ENCODE measurements around the gene EPB41L5. TPM values are rescaled to one million over a fixed set of nuclear protein-coding genes. Genes with fewer than 3 reads are reported as not detected.
"Not testable (repeated sequence)": the region's sequence is repeated elsewhere in the genome, so short reads cannot be mapped to it uniquely, and the experiment has no call there.

EPB41L5 gene
- total and polyA plus RNA-seq, 10 of the 15 experiments (the other 5 are each of a cell fraction or from before 2014, with no cell fraction given): 2.1 to 20.4 (median 8.2) TPM

GRCh38 chr2:119996148-119996547 lies 16.7 kb upstream of the EPB41L5 start:
- H3K9me3 ChIP-seq (replicated peaks; ENCODE audit: control insufficient read depth, insufficient read depth, low read length): no peaks in the 10 kb centered on the region
- TF ChIP-seq MYC (IDR thresholded peaks at IDR 0.05; ENCODE audit: insufficient read depth, insufficient read length, insufficient replicate concordance, low read length, severe bottlenecking): no peak
- TF ChIP-seq LARP7 (IDR thresholded peaks at IDR 0.05): no peak
- no peak for TF ChIP-seq IRF3 (IDR thresholded peaks at IDR 0.05)
- TF ChIP-seq TCF3 (IDR thresholded peaks at IDR 0.05; ENCODE audit: borderline replicate concordance, insufficient read depth, low read depth, low read length): no peak
- TF ChIP-seq MXI1 (IDR thresholded peaks at IDR 0.05; ENCODE audit: low read depth, low read length): no peak
- no peak for TF ChIP-seq NR2F1 (conservative IDR thresholded peaks at IDR 0.05)
- TF ChIP-seq JUND (IDR thresholded peaks at IDR 0.05; ENCODE audit: low read depth, low read length): no peak
- no peak for TF ChIP-seq SMC3 (IDR thresholded peaks at IDR 0.05; ENCODE audit: borderline replicate concordance, low read length)
- TF ChIP-seq SREBF2 (IDR thresholded peaks at IDR 0.05; ENCODE audit: low read length): no peak
- no peak for TF ChIP-seq RAD51 (IDR thresholded peaks at IDR 0.05)
- TF ChIP-seq CBFB (IDR thresholded peaks at IDR 0.05; ENCODE audit: low read depth): no peak
- no peak for TF ChIP-seq DPF2 (IDR thresholded peaks at IDR 0.05)
- no peak for TF ChIP-seq MYB (IDR thresholded peaks at IDR 0.05; ENCODE audit: borderline replicate concordance, low read depth, low read length)
- no peak for TF ChIP-seq SIX5 (IDR thresholded peaks at IDR 0.05; ENCODE audit: low read depth, low read length, severe bottlenecking)
- TF ChIP-seq, protein P1, sequence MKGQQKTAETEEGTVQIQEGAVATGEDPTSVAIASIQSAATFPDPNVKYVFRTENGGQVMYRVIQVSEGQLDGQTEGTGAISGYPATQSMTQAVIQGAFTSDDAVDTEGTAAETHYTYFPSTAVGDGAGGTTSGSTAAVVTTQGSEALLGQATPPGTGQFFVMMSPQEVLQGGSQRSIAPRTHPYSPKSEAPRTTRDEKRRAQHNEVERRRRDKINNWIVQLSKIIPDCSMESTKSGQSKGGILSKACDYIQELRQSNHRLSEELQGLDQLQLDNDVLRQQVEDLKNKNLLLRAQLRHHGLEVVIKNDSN (IDR thresholded peaks at IDR 0.05; ENCODE audit: borderline replicate concordance, extremely low read length, insufficient read depth, low read depth, low read length): no peak
- no peak for TF ChIP-seq NRF1 (conservative IDR thresholded peaks at IDR 0.05; ENCODE audit: low read depth, low read length)
- TF ChIP-seq HDGF (IDR thresholded peaks at IDR 0.05): no peak
- ChIA-PET RAD21 (ENCODE audit: unreplicated experiment) (no interaction called here), CTCF (interaction anchor here (1.3 kb wide), 1 partner anchor 178 kb away, joined by 3 read pairs; no protein-coding TSS in a partner anchor), POLR2A (interaction anchor here (0.5 kb wide), 1 partner anchor 12 kb away, joined by 4 read pairs; no protein-coding TSS in a partner anchor), SMC1A (ENCODE audit: uncharacterized antibody, unreplicated experiment) (no interaction called here)
- BruUV-seq (replicated peaks): no TSS peak
- H3K4me2 ChIP-seq (ENCODE audit: control insufficient read depth, insufficient read depth): no peak overlapping the region
- no peaks in the 10 kb centered on the region for H3K79me2 ChIP-seq (ENCODE audit: control insufficient read depth, insufficient read depth, low read length)
- in situ Hi-C loops (cut with MboI): no loop called here
- intact Hi-C loops (cut with micrococcal nuclease; ENCODE audit: unreplicated experiment): no loop called here
- H3K36me3 ChIP-seq (ENCODE audit: control insufficient read depth in 2 of 2, insufficient read depth in 2 of 2, low read length in 1 of 2): no peaks in the 10 kb centered on the region
- no peaks in the 10 kb centered on the region for H3K4me1 ChIP-seq (ENCODE audit: control insufficient read depth, insufficient read depth, low read length)
- no peaks in the 10 kb centered on the region for H3K27me3 ChIP-seq (replicated peaks in 1 of 2; ENCODE audit: control insufficient read depth in 2 of 2, insufficient read depth in 2 of 2, low read length in 1 of 2)
- no peak for ATAC-seq
- H3K9ac ChIP-seq (ENCODE audit: control insufficient read depth, insufficient read depth, low read length): no peak overlapping the region
- no peak overlapping the region for H3K27ac ChIP-seq (ENCODE audit: control insufficient read depth, insufficient read depth)
- no peak overlapping the region for H3K4me3 ChIP-seq
- 48% methylated on average over 3 of the region's 3 CpGs for WGBS (ENCODE audit: insufficient coverage, insufficient replicate concordance, low lambda C conversion rate, missing lambda C conversion rate)
- no peak overlapping the region for H2AFZ ChIP-seq (ENCODE audit: control insufficient read depth, low read depth, low read length)
- no peaks in the 10 kb centered on the region for H4K20me1 ChIP-seq (ENCODE audit: control insufficient read depth, insufficient read depth)
- FAIRE-seq: no peak
- DNase-seq (ENCODE audit: low read depth, low spot score): no peak

DNA sequence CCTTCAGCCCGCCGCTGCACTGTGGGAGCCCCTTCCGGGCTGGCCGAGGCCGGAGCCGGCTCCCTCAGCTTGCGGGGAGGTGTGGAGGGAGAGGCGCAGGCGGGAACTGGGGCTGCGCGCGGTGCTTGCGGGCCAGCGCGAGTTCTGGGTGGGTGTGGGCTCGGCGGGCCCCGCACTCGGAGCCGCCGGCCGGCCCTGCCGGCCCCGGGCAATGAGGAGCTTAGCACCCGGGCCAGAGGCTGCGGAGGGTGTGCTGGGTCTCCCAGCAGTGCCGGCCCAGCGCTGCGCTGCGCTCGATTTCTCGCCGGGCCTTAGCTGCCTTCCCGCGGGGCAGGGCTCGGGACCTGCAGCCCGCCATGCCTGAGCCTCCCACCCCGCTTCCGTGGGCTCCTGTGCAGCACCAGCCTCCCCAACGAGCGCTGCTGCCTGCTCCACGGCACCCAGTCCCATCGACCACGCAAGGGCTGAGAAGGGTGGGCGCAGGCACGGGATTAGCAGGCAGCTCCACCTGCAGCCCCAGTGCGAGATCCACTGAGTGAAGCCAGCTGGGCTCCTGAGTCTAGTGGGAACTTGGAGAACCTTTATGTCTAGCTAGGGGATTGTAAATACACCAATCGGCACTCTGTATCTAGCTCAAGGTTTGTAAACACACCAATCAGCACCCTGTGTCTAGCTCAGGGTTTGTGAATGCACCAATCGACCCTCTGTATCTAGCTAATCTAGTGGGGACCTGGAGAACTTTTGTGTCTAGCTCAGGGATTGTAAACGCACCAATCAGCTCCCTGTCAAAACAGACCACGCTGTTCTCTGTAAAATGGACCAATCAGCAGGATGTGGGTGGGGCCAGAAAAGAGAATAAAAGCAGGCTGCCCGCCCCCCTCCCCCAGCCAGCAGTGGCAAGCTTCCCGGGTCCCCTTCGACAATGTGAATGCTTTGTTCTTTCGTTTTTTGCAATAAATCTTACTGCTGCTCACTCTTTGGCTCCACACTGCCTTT lies 15.7 kb upstream of the EPB41L5 start:
- H3K4me1 ChIP-seq (ENCODE audit: control insufficient read depth, insufficient read depth, low read length); H2AFZ ChIP-seq (ENCODE audit: control insufficient read depth, low read depth, low read length); H3K4me3 ChIP-seq; in situ Hi-C loops (cut with MboI); H3K9me3 ChIP-seq (replicated peaks; ENCODE audit: control insufficient read depth, insufficient read depth, low read length); H3K79me2 ChIP-seq (ENCODE audit: control insufficient read depth, insufficient read depth, low read length); FAIRE-seq; H3K9ac ChIP-seq (ENCODE audit: control insufficient read depth, insufficient read depth, low read length); H3K4me2 ChIP-seq (ENCODE audit: control insufficient read depth, insufficient read depth); H3K27me3 ChIP-seq (replicated peaks in 1 of 2; ENCODE audit: control insufficient read depth in 2 of 2, insufficient read depth in 2 of 2, low read length in 1 of 2); H3K36me3 ChIP-seq (ENCODE audit: control insufficient read depth in 2 of 2, insufficient read depth in 2 of 2, low read length in 1 of 2); H4K20me1 ChIP-seq (ENCODE audit: control insufficient read depth, insufficient read depth); CTCF ChIA-PET; BruUV-seq (replicated peaks); H3K27ac ChIP-seq (ENCODE audit: control insufficient read depth, insufficient read depth); ATAC-seq; intact Hi-C loops (cut with micrococcal nuclease; ENCODE audit: unreplicated experiment); RAD21 ChIA-PET (ENCODE audit: unreplicated experiment); DNase-seq (ENCODE audit: low read depth, low spot score); POLR2A ChIA-PET: not testable (repeated sequence)
- WGBS (ENCODE audit: insufficient coverage, insufficient replicate concordance, low lambda C conversion rate, missing lambda C conversion rate): 78% methylated on average over 47 of the region's 55 CpGs
- SMC1A ChIA-PET (ENCODE audit: uncharacterized antibody, unreplicated experiment): interaction anchor here (1.1 kb wide), 1 partner anchor 268 kb away, joined by 3 read pairs; no protein-coding TSS in a partner anchor

All from GM12878 (cell line).